Activated T-cell treated with anti-CD3 and anti-CD28 coated beads, Interleukin-2, amount 50 U/mL, for 48 hours (primary cell): ENCODE measurements around the gene APIP.

Experiments used
- DNase-seq, 2 experiments: peaks; one replicate each; pipeline ENCODE4 v3.0.0-alpha.2; 2020

Gene APIP

GRCh38 chr11:34877375-34877975 lies 38.7 kb downstream of the APIP start:
- no peak for DNase-seq

- DNase-seq, result no peak
These were observed 42.0 kb downstream of the APIP start for GRCh38 chr11:34874202-34874601.

GRCh38 chr11:34870548-34871196 lies 45.5 kb downstream of the APIP start:
- DNase-seq, result no peak

- DNase-seq, result no peak
These were observed 46.8 kb downstream of the APIP start for GRCh38 chr11:34869425-34869824.

DNA sequence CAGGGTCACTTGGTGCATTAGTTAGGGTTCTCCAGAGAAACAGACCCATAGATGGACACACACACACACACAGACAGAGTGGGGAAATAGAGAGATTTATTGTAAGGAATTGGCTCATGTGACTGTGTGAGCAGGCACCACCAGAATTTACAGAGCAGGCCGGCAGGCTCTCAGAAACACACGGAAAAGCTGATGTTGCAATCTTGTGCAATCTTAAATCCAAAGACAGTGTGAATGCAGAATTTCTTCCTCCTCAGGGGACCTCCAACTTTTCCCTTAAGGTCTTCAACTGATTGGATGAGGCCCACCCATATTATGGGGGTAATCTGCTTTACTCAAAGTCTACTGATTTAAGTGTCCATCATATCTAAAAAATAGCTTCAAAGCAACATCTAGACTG lies 49.8 kb downstream of the APIP start:
- DNase-seq, result no peak

DNA sequence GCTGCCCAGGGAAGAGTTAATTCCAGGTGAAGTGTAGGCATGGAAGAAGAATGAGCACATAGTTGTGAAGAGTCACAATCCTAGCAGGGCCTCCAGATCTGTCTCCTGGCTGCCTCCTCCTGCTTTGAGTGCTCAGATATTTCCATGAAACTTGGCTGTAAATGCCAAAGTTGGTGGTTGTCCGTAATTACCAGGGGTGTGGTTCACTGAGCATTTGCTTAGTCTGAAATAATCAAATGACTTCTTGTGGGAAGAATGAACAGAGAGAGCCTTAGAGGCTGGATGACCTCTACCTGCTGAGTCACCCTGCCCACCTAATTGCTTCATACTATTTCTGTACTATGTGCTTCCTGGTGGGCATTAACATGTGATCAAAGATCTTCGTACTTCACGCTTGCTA lies 50.9 kb downstream of the APIP start:
- no peak for DNase-seq

GRCh38 chr11:34864424-34864823 lies 51.8 kb downstream of the APIP start:
- DNase-seq, result no peak

DNA sequence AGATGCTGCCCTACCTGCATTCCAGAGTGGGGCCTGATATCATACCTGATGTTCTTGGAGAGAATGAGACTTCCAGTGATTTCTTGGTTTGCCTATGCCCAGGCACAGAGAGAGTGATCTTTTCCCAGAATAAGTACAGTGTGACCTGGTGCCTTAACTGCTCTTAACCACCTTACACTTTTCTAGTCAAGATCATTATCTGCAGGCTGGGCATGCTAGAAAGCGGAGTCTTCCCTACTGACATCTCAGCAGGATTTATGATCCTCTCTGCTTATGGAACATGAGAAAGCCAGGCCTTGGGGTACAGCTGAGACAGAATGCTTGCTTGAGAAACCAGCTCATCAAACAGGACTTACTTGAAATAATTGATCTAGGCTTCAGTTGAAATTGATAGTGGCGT lies 53.1 kb downstream of the APIP start:
- no peak for DNase-seq

- no peak for DNase-seq
These were observed 55.7 kb downstream of the APIP start for GRCh38 chr11:34860518-34860917.

DNA sequence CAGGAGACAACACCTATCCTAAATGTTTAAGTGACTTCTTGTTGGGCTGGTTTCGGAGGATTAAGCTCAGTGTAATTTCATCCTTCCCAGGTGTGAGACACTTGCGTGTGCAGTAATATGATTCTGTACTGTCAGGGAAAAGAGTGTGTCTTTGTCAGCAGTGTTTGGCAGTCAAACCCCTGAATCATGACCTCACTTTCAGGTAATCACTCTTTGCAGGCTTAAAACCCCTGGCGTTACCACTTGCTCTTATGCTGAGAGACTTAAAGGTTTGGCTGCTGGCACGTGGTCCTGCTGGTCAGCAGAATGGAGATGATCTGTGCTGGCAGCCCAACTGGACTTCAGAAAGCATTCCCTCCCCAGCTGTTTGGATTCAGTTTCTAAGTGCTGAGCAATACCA lies 56.1 kb downstream of the APIP start:
- no peak for DNase-seq

DNA sequence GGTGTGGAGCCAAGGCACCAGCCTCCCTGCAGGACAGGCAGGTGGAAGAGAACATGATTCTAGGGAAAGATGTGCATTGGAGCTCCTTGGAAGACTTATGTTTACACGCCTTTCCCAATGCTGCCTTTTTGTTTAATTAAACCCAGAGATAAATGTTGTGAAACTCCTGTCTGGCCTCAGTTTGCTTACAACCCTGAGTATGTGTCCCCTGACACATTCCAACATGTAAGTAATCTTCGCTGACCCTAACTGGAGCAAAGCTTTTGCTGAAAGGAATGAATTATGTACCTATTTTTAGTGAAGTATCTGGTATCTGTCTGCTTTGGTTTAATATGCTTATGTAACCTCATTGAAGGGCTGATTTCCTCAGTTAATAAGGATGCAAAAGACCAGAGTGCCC lies 56.7 kb downstream of the APIP start:
- no peak for DNase-seq

DNA sequence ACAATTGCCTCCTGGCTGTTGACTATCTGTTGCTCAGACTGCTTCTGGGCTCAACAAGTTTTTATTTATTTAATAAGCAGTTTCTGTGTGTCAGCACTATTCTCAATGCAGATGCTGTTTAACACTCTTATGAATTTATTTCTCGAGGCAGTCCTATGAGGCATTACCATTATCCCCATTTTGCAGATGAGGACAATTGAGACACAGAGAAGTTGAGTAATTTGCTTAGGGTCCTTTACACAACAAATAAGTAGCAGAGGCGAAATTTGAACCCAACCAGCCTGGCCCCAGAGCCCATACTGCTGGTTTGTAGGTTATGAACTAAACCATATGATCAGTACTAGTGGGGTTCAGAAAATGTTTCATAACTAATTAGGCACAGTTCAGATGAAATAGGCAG lies 58.7 kb downstream of the APIP start:
- no peak for DNase-seq

DNA sequence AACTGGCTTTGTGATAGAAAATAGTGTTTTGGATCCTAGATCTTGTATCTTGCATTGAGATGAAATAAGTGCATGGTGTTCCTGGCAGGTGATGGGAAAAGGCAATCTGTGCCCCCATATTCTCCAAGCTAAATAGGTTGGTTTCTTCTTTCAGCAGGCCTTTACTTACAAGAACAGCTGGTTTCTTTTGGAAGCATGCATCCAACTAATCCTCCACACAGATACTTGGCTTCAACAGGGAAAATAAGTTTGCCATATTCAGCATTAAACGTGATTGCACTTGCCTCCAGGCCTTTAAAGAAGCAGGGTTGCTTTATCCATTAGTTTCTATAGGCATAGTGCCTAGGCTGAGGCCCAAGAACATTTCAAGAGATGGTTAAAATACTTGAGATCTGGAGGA lies 59.9 kb downstream of the APIP start:
- DNase-seq, result no peak

- DNase-seq, result no peak
These were observed 60.5 kb downstream of the APIP start for GRCh38 chr11:34855754-34856095.

GRCh38 chr11:34855021-34855753 lies 61.0 kb downstream of the APIP start:
- DNase-seq, result no peak

- DNase-seq, result no peak
These were observed 64.3 kb downstream of the APIP start for GRCh38 chr11:34851916-34852315.

DNA sequence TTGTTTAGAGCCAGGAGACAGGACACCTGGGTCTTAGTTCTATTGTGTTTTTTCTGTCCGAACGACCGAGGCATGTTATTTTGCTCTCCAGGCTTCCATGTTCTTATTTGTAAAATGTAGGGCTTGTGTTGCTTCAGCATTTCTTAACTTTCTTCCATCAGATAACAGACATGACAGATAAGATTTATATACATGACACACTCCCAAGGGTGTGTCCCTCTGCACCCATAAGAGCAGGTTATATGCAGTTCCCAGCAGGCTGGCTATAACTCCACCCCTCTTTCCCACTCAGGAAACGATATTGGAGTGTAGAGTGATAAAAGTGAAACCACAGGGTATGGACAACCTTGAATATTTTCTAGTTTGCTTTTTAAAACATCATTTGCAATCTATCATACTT lies 65.8 kb downstream of the APIP start:
- DNase-seq, result no peak

GRCh38 chr11:34846467-34846866 lies 69.7 kb downstream of the APIP start:
- DNase-seq, result no peak

DNA sequence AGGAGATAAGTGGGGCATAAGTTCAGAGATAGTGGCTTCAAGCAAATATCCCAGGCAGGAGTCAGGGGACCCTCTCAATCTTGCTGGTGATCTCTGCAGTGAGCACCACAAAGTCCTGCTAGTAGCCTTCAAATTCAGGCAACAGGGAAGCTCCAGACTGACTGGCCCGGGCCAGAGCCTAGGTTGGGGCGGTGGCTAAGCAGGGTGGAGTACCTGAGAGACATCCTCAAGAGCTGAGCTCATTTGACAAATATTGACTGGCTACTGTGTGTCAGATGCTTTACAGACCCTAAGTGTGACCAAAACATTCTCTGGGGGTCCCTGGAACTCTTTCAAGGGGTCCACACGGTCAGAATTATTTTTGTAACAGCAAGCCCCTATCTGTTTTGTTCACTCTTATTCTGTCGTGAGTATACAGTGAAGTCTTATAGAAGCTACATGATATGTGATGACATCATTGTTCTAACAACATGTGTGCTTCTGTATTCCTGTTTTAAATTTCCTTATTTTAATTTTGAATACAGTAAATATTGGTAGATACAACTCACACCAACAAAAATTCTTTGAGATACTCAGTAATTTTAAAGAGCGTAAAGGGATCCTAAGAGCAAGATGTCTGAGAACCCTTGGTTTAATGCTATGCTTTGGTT lies 71.6 kb downstream of the APIP start:
- no peak for DNase-seq

DNA sequence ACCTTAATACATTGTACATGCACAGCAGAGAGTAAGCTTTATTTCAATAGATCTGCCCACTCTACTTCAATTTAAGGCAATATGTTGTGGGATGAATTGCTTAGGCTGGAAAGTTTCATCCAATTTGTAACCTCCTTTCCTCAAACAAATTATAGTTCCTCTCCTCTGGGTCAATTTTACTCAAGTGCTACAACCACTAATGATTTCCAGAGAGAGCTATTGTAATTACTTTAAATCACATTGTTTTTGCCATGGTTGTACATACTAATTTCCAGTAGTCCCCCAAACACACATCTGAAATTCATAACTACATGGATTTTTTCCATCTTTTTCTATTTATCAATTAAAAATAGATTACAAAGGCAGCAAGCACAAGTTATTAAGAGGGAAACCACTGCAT lies 72.9 kb downstream of the APIP start:
- DNase-seq, result no peak

- DNase-seq, result peak; percentile 24 to 39
These were observed 75.3 kb downstream of the APIP start for GRCh38 chr11:34840736-34841386.

- DNase-seq, result no peak
These were observed 76.2 kb downstream of the APIP start for GRCh38 chr11:34839969-34840368.
